ENCODE results near the gene AKT1. TPM values are rescaled to one million over a fixed set of nuclear protein-coding genes. Genes with fewer than 3 reads are reported as not detected.

AKT1 gene
- total RNA-seq, 4 donors from 2014 or later: 44.4 to 70.4 (median 57.0) TPM

GRCh38 chr14:104782086-104782807 lies 13.3 kb downstream of the AKT1 start:
- no peaks in the 10 kb centered on the region for H3K27me3 ChIP-seq
- ATAC-seq (no peak), DNase-seq (no peak)
- H3K9me3 ChIP-seq: no peaks in the 10 kb centered on the region
- H3K36me3 ChIP-seq: no peaks in the 10 kb centered on the region
- peaks cover 0 to 8% of the 10 kb centered on the region in 2 donors for H3K4me1 ChIP-seq
- intact Hi-C loops (cut with DNase I; ENCODE audit: low total_unique reads) (no loop called here), in situ Hi-C loops (cut with MboI; ENCODE audit: low sequenced_read_pairs in 4 of 4) (no loop called here)
- TF ChIP-seq, protein P1, sequence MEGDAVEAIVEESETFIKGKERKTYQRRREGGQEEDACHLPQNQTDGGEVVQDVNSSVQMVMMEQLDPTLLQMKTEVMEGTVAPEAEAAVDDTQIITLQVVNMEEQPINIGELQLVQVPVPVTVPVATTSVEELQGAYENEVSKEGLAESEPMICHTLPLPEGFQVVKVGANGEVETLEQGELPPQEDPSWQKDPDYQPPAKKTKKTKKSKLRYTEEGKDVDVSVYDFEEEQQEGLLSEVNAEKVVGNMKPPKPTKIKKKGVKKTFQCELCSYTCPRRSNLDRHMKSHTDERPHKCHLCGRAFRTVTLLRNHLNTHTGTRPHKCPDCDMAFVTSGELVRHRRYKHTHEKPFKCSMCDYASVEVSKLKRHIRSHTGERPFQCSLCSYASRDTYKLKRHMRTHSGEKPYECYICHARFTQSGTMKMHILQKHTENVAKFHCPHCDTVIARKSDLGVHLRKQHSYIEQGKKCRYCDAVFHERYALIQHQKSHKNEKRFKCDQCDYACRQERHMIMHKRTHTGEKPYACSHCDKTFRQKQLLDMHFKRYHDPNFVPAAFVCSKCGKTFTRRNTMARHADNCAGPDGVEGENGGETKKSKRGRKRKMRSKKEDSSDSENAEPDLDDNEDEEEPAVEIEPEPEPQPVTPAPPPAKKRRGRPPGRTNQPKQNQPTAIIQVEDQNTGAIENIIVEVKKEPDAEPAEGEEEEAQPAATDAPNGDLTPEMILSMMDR (IDR thresholded peaks at IDR 0.05 in 4 of 5, conservative IDR thresholded peaks at IDR 0.05 in 1 of 5): no peak
- TF ChIP-seq POLR2A (IDR thresholded peaks at IDR 0.05): no peak
- no peak overlapping the region for H3K27ac ChIP-seq
- no peak overlapping the region for H3K4me3 ChIP-seq

DNA sequence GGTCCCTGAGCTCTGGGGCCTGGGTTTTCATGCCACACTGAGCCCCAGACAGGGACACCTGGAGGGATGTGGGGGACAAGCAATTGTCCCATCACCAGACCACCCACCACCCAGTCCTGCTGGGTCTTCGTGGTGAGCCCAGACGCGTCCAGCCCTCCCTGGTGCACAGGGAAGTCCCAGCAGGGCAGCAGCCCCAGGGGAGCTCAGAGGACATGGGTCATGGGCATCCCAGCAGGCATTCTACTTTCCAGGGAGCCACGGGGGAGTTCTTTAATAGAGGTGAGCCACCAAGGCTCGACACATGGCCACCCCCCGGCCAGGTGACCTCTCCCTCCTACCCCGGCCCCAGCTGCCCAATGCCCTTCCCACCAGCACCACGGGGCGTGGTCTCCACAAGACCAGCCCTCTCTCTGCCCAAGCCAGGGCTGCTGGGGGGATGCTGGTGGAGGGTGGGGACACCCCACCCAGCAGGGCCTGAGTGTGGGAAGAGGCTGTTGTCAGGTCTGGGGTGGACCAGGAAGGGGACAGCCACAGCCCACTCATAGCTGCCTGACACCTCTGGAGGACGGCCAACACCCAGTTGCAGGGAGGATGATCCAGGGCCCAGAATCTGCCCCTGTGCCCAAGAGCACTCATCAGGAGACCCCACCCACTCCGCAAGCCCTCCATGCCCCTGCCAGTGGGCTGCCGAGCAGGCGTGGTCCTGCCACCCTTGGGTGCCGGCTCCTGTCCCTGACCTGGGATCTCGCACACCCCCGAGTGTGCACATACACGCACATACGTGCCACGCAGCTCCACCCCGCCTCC lies 14.1 kb downstream of the AKT1 start:
- no peak for TF ChIP-seq POLR2A (IDR thresholded peaks at IDR 0.05)
- TF ChIP-seq, protein P1 (IDR thresholded peaks at IDR 0.05 in 4 of 5, conservative IDR thresholded peaks at IDR 0.05 in 1 of 5): no peak
- DNase-seq: no peak
- Histone ChIP-seq H3K4me3 (no peak overlapping the region), H3K36me3 (no peaks in the 10 kb centered on the region), H3K27me3 (no peaks in the 10 kb centered on the region), H3K4me1 (peaks cover 0 to under 1% of the 10 kb centered on the region in 2 donors), H3K9me3 (no peaks in the 10 kb centered on the region), H3K27ac (no peak overlapping the region)
- in situ Hi-C loops (cut with MboI; ENCODE audit: low sequenced_read_pairs in 4 of 4): no loop called here
- no peak for ATAC-seq
- intact Hi-C loops (cut with DNase I; ENCODE audit: low total_unique reads): no loop called here

GRCh38 chr14:104780513-104781030 lies 15.0 kb downstream of the AKT1 start:
- Histone ChIP-seq H3K9me3 (no peaks in the 10 kb centered on the region), H3K27me3 (no peaks in the 10 kb centered on the region), H3K4me3 (no peak overlapping the region), H3K4me1 (no peaks in the 10 kb centered on the region), H3K27ac (no peak overlapping the region), H3K36me3 (peaks cover 0 to 1% of the 10 kb centered on the region in 2 donors)
- in situ Hi-C loops (cut with MboI; ENCODE audit: low sequenced_read_pairs in 4 of 4): no loop called here
- intact Hi-C loops (cut with DNase I; ENCODE audit: low total_unique reads): no loop called here
- TF ChIP-seq POLR2A (IDR thresholded peaks at IDR 0.05): no peak
- TF ChIP-seq, protein P1 (IDR thresholded peaks at IDR 0.05 in 4 of 5, conservative IDR thresholded peaks at IDR 0.05 in 1 of 5): no peak
- no peak for ATAC-seq
- no peak for DNase-seq

DNA sequence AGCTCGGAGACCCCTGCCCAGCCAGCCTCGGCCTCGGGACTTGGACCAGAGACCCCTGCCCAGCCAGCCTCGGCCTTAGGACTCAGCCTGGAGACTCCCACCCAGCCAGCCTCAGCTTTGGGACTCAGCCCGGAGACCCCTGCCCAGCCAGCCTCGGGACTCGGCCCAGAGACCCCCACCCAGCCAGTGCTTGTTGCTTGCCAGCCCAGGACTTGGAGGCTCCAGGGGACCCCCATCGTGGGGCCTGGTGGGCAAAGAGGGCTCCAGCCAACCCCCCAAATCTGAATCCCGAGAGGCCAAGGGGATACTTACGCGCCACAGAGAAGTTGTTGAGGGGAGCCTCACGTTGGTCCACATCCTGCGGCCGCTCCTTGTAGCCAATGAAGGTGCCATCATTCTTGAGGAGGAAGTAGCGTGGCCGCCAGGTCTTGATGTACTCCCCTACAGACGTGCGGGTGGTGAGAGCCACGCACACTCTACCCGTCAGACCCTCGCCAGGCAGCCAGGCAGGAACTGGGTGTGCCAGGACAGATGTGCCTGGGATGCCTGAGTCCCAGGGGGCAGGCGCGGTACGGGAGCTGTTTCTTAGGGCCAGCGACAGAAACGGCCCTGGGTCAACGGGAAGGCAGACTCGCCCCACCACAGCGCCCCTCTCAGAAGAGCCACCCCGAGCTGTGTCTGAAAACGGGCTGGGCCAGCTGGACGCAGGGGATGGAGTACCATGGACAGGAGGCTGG lies 15.6 kb downstream of the AKT1 start:
- H3K27me3 ChIP-seq: no peaks in the 10 kb centered on the region
- no peaks in the 10 kb centered on the region for H3K9me3 ChIP-seq
- peaks cover 0 to 7% of the 10 kb centered on the region in 2 donors for H3K36me3 ChIP-seq
- no peak for ATAC-seq
- intact Hi-C loops (cut with DNase I; ENCODE audit: low total_unique reads) (no loop called here), in situ Hi-C loops (cut with MboI; ENCODE audit: low sequenced_read_pairs in 4 of 4) (no loop called here)
- no peaks in the 10 kb centered on the region for H3K4me1 ChIP-seq
- H3K27ac ChIP-seq: no peak overlapping the region
- DNase-seq: no peak
- no peak for TF ChIP-seq POLR2A (IDR thresholded peaks at IDR 0.05)
- TF ChIP-seq, protein P1 (IDR thresholded peaks at IDR 0.05 in 4 of 5, conservative IDR thresholded peaks at IDR 0.05 in 1 of 5): no peak
- H3K4me3 ChIP-seq: no peak overlapping the region
